Measurements from ENCODE around the gene CNKSR1.

DNA sequence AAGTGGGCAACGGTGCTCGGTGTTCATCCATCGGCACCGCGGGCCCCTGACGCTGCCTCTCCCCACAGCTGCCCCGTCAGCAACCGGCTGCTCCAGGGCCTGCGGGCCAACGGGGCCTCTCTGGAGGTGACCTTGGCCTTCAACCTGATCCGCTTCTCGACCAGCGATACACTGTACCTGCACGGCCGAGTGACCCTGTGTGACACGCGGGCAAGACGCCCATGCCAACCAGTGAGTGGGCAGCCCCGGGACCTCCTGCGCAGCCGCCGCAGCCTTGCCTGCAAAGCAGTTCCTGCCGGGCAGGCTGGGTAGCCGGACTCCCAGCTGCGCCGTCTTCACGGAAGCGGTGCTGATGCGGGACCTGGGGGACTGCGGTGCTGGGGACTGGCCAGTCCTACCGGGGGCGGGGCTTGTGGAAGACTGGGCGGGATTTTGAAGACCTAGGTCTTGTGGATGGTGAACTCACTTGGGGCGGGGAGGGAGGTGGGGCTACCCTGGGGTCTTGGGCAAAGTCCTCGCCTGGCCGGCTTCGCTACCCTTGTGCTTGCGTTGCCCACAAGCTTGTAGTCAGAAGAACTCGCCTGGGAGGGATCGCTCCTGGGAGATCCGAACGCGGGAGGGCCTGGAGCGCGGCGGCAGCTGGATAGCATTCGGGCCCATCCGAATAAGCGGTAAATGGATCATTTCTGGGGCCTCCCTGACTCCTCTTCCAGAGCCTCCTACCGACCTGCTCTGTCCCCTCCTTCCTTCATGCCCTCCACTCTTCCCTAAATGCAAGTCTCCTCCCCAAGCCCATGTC, 47.9 kb downstream of the CNKSR1 start:
- TF ChIP-seq, protein P1, sequence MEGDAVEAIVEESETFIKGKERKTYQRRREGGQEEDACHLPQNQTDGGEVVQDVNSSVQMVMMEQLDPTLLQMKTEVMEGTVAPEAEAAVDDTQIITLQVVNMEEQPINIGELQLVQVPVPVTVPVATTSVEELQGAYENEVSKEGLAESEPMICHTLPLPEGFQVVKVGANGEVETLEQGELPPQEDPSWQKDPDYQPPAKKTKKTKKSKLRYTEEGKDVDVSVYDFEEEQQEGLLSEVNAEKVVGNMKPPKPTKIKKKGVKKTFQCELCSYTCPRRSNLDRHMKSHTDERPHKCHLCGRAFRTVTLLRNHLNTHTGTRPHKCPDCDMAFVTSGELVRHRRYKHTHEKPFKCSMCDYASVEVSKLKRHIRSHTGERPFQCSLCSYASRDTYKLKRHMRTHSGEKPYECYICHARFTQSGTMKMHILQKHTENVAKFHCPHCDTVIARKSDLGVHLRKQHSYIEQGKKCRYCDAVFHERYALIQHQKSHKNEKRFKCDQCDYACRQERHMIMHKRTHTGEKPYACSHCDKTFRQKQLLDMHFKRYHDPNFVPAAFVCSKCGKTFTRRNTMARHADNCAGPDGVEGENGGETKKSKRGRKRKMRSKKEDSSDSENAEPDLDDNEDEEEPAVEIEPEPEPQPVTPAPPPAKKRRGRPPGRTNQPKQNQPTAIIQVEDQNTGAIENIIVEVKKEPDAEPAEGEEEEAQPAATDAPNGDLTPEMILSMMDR (conservative IDR thresholded peaks at IDR 0.05; ENCODE audit: low read length) = no peak
- TF ChIP-seq EZH2phosphoT487 (IDR thresholded peaks at IDR 0.05; ENCODE audit: borderline replicate concordance, low read depth, low read length) = no peak

Measured in OCI-LY7 (cell line).